ENCODE measurements around the gene PKD1L1.

Gene PKD1L1

DNA sequence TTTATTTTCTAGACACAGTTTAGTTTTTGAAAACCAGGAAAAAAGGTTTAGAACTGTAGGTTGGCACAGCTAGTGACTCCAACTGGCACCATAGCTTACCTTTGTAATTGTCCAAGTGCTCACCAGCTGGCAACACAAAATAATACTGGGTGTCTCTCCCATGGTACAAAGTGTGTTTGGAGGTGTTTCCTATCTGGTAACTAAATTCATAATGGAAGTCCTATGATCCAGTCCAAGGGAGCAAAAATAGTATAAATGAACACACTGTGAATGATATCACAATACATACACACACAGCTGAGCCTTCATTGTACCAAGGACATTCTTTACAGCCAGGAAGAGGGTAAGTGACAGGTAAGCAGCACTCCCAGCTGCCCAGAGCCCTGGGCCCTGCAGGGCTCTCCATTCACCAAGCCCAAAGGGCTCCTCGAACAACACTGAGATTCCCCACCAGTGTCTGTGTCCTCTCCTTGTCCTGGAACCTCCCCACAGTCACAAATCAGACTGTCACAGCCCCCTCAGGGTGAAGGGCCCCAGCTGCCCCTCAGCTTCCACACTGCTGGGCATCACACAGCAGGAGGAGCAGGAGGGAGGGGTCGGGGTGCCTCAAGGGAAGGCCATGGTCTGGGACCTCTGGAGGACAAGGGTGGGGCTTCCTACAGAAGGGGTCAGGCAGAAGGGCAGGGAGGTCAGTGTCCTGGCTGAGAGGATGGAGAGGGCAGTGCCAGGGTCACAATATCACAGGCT, 72.1 kb downstream of the PKD1L1 start:
- no peak; the same call in 2 of the 3 replicates for ATAC-seq
- TF ChIP-seq BACH2 (CRISPR knock-in tag; IDR thresholded peaks at IDR 0.05; ENCODE audit: borderline replicate concordance) = no peak
- TF ChIP-seq CREB5 (CRISPR knock-in tag; IDR thresholded peaks at IDR 0.05; ENCODE audit: low read depth) = no peak
- TF ChIP-seq GLIS3 (CRISPR knock-in tag; IDR thresholded peaks at IDR 0.05) = no peak
- no peak for TF ChIP-seq PATZ1 (CRISPR knock-in tag; IDR thresholded peaks at IDR 0.05; ENCODE audit: borderline replicate concordance)
- no peak for TF ChIP-seq OSR1 (CRISPR knock-in tag; IDR thresholded peaks at IDR 0.05)
- TF ChIP-seq TCF4 (CRISPR knock-in tag; IDR thresholded peaks at IDR 0.05; ENCODE audit: borderline replicate concordance) = no peak
- TF ChIP-seq CSRNP3 (CRISPR knock-in tag; IDR thresholded peaks at IDR 0.05) = no peak
- TF ChIP-seq ZNF70 (CRISPR knock-in tag; IDR thresholded peaks at IDR 0.05) = no peak
- TF ChIP-seq RARB (CRISPR knock-in tag; IDR thresholded peaks at IDR 0.05) = no peak

- no peak for ATAC-seq
- no peak for TF ChIP-seq CSRNP3 (CRISPR knock-in tag; IDR thresholded peaks at IDR 0.05)
- TF ChIP-seq SNAI2 (CRISPR knock-in tag; IDR thresholded peaks at IDR 0.05) = no peak
- no peak for TF ChIP-seq TCF4 (CRISPR knock-in tag; IDR thresholded peaks at IDR 0.05; ENCODE audit: borderline replicate concordance)
- TF ChIP-seq, protein P1, sequence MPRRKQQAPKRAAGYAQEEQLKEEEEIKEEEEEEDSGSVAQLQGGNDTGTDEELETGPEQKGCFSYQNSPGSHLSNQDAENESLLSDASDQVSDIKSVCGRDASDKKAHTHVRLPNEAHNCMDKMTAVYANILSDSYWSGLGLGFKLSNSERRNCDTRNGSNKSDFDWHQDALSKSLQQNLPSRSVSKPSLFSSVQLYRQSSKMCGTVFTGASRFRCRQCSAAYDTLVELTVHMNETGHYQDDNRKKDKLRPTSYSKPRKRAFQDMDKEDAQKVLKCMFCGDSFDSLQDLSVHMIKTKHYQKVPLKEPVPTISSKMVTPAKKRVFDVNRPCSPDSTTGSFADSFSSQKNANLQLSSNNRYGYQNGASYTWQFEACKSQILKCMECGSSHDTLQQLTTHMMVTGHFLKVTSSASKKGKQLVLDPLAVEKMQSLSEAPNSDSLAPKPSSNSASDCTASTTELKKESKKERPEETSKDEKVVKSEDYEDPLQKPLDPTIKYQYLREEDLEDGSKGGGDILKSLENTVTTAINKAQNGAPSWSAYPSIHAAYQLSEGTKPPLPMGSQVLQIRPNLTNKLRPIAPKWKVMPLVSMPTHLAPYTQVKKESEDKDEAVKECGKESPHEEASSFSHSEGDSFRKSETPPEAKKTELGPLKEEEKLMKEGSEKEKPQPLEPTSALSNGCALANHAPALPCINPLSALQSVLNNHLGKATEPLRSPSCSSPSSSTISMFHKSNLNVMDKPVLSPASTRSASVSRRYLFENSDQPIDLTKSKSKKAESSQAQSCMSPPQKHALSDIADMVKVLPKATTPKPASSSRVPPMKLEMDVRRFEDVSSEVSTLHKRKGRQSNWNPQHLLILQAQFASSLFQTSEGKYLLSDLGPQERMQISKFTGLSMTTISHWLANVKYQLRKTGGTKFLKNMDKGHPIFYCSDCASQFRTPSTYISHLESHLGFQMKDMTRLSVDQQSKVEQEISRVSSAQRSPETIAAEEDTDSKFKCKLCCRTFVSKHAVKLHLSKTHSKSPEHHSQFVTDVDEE (CRISPR knock-in tag; IDR thresholded peaks at IDR 0.05) = no peak
- no peak for TF ChIP-seq ZFP3 (CRISPR knock-in tag; IDR thresholded peaks at IDR 0.05)
- no peak for TF ChIP-seq PPARA (CRISPR knock-in tag; IDR thresholded peaks at IDR 0.05; ENCODE audit: borderline replicate concordance)
- no peak for TF ChIP-seq CREB5 (CRISPR knock-in tag; IDR thresholded peaks at IDR 0.05; ENCODE audit: low read depth)
- TF ChIP-seq GLIS3 (CRISPR knock-in tag; IDR thresholded peaks at IDR 0.05) = no peak
- TF ChIP-seq, protein P2, sequence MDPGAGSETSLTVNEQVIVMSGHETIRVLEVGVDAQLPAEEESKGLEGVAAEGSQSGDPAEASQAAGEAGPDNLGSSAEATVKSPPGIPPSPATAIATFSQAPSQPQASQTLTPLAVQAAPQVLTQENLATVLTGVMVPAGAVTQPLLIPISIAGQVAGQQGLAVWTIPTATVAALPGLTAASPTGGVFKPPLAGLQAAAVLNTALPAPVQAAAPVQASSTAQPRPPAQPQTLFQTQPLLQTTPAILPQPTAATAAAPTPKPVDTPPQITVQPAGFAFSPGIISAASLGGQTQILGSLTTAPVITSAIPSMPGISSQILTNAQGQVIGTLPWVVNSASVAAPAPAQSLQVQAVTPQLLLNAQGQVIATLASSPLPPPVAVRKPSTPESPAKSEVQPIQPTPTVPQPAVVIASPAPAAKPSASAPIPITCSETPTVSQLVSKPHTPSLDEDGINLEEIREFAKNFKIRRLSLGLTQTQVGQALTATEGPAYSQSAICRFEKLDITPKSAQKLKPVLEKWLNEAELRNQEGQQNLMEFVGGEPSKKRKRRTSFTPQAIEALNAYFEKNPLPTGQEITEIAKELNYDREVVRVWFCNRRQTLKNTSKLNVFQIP (CRISPR knock-in tag; IDR thresholded peaks at IDR 0.05; ENCODE audit: borderline replicate concordance, low read depth) = no peak
- TF ChIP-seq BACH2 (CRISPR knock-in tag; IDR thresholded peaks at IDR 0.05; ENCODE audit: borderline replicate concordance) = no peak
- TF ChIP-seq ISL1 (CRISPR knock-in tag; IDR thresholded peaks at IDR 0.05) = no peak
- no peak for TF ChIP-seq PATZ1 (CRISPR knock-in tag; IDR thresholded peaks at IDR 0.05; ENCODE audit: borderline replicate concordance)
- no peak for TF ChIP-seq ARNTL (CRISPR knock-in tag; IDR thresholded peaks at IDR 0.05; ENCODE audit: borderline replicate concordance, low read depth)
- TF ChIP-seq OSR1 (CRISPR knock-in tag; IDR thresholded peaks at IDR 0.05) = no peak
- no peak for TF ChIP-seq ZNF565 (CRISPR knock-in tag; conservative IDR thresholded peaks at IDR 0.05; ENCODE audit: low read depth)
These were observed 72.9 kb downstream of the PKD1L1 start for GRCh38 chr7:47875406-47875805.
